HUES6 (cell line): Measurements from ENCODE around the gene ESR2.
"Not testable (repeated sequence)": the region's sequence is repeated elsewhere in the genome, so short reads cannot be mapped to it uniquely, and the experiment has no call there.

ENCODE experiments used
- H3K27ac ChIP-seq: 2 replicates; pipeline ENCODE4 v1.7.0; 2013; ENCODE audit warnings: low read depth, mild to moderate bottlenecking, low read length, inconsistent platforms
- H3K27me3 ChIP-seq: 2 replicates; pipeline ENCODE4 v1.6.1; 2013; ENCODE audit warnings: low read length; ENCODE audit not compliant: control insufficient read depth, insufficient read depth
- H3K36me3 ChIP-seq: 2 replicates; pipeline ENCODE4 v1.6.1; 2013; ENCODE audit warnings: low read length; ENCODE audit not compliant: control insufficient read depth, insufficient read depth
- H3K4me1 ChIP-seq: 2 replicates; pipeline ENCODE4 v1.6.1; 2013; ENCODE audit warnings: low read length; ENCODE audit not compliant: control insufficient read depth, insufficient read depth
- H3K4me3 ChIP-seq: 2 replicates; pipeline ENCODE4 v1.5.1; 2013; ENCODE audit warnings: low read depth, low read length
- H3K9ac ChIP-seq: one replicate; pipeline ENCODE4 v1.6.1; 2013; ENCODE audit warnings: mild to moderate bottlenecking, low read length
- H3K9me3 ChIP-seq: 2 replicates; pipeline ENCODE4 v1.6.1; 2013; ENCODE audit warnings: low read depth, low read length; ENCODE audit not compliant: control insufficient read depth, insufficient read depth

ESR2 gene

DNA sequence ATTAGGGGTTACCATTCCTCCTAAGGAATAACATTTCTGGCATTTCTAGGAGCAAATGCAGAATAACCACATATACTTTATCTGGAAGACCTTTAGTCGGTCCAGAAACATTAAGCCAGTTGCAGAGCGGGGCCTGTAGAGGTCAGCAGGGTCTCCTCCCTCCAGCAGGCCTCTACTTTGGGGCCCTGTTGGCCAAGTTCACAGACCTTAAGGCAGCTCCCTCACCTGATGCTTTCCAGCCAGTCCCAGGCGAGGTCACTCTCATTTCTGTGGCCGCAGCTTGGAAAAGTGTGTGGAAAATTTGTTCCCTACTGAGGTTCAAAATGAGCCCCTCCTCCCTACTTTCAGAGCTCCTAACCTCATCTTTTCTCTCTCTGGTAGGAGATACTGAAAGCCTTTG, 74.1 kb downstream of the ESR2 start:
- Histone ChIP-seq H3K27me3 (no peaks in the 10 kb centered on the region), H3K27ac (no peak overlapping the region), H3K9me3 (no peaks in the 10 kb centered on the region), H3K36me3 (peaks cover 93% of the 10 kb centered on the region), H3K9ac (no peak overlapping the region), H3K4me1 (no peaks in the 10 kb centered on the region), H3K4me3 (no peak overlapping the region)

DNA sequence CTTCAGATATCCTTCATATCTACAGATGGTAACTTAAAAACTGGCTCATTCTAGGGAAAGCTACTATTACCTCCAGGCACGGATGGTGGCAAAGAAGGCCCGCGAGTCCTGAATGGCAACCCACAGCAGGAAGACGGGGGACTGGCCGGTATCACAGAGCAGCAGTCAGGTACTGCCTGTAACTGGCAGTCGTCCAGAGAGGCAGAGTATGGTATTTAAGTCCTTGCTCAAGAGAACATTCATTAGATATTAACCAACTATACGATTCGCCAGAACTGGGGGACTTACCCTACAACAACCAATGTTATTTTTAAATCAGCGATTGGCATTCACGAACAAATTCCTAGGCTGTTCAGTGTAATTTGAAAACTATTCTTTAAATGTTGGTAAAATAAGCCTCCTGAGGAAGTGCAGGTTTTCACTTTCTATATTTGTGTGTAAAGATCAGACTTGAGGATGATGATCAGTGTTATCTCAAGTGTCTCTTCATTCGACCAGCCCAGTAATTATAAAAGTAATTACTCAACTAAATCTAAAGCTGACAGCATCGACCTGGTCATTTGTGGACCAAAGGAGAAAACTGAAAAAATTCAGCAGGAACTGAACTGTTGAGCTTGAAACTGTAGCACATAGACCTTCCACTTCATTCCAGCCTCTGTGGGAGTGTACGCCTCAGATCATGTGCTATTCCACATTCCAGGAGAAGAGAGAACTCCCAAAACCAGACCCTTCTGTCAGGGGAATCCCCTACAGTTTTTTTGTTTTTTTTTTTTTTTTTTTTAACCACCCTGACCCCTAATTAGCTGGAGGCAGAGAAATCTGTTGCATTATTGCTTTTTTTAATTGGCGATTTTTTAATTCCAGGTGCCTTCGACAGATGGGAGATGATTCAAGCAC, 75.6 kb downstream of the ESR2 start:
- Histone ChIP-seq H3K4me3 (no peak overlapping the region), H3K9me3 (no peaks in the 10 kb centered on the region), H3K27me3 (no peaks in the 10 kb centered on the region), H3K9ac (no peak overlapping the region), H3K4me1 (no peaks in the 10 kb centered on the region), H3K27ac (no peak overlapping the region), H3K36me3 (peaks cover 95% of the 10 kb centered on the region)

DNA sequence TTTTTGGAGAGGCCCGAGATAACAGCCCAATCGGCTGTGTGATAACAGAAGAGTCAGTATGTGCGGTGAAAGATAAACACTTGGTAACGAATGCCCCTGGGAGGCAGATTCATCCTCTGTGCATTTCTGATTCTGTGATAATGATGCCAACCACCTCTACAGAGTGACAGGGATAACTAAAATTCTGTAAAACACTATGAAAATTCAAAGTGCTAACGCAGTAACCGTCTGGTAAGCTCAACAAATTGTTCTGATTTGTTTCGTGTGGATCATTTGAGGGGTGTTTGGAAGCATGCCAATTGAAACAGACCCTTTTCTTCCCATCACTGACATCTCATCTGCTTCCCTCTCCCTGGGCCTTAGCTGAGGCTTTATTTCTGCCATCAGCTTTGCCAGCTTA, 76.3 kb downstream of the ESR2 start:
- Histone ChIP-seq H3K36me3 (peaks cover 95% of the 10 kb centered on the region), H3K27me3 (no peaks in the 10 kb centered on the region), H3K27ac (no peak overlapping the region), H3K4me3 (no peak overlapping the region), H3K9ac (no peak overlapping the region), H3K9me3 (no peaks in the 10 kb centered on the region), H3K4me1 (no peaks in the 10 kb centered on the region)

DNA sequence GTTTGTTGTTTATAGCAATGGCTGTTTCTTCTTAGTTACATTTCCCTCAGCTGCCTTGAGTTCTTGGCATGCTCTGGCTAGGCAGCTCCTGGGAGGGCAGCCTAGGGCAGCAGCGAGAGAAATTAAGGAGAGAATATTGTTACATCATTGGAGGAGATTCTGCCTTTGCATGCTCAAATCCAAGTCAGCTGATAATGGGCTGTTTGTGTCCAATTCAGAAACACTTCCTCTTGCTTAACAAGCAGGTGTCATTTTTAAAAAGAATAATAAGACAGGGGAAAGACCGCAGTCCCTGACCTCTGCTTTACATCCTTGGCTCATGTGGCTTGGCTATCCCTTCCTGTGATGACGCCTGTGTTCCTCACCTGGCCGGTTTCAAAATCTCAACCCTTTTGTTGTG, 76.9 kb downstream of the ESR2 start:
- Histone ChIP-seq H3K36me3 (peaks cover 96% of the 10 kb centered on the region), H3K9me3 (no peaks in the 10 kb centered on the region), H3K4me3 (no peak overlapping the region), H3K4me1 (no peaks in the 10 kb centered on the region), H3K27ac (no peak overlapping the region), H3K9ac (no peak overlapping the region), H3K27me3 (no peaks in the 10 kb centered on the region)

DNA sequence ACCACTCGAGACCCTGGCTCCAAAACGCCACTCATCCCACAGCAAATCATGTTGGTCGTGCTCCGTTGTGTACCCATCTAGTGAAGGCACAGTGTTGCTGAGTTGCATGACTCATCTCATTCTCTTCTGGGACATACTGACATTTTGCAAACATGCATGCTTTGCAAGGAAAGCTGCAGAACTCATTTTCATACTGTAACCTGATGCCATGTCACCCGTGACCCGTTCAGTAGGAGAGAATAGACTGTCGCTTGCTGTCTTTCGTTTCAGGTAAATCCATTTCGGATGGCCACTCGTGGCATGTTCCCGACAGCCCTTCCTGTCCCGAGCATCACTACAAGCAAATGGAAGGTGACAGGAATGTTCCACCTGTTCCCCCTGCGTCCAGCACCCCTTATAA, 78.2 kb downstream of the ESR2 start:
- Histone ChIP-seq H3K27ac (no peak overlapping the region), H3K4me1 (no peaks in the 10 kb centered on the region), H3K9ac (no peak overlapping the region), H3K36me3 (peaks cover 94% of the 10 kb centered on the region), H3K27me3 (no peaks in the 10 kb centered on the region), H3K4me3 (no peak overlapping the region), H3K9me3 (no peaks in the 10 kb centered on the region)

DNA sequence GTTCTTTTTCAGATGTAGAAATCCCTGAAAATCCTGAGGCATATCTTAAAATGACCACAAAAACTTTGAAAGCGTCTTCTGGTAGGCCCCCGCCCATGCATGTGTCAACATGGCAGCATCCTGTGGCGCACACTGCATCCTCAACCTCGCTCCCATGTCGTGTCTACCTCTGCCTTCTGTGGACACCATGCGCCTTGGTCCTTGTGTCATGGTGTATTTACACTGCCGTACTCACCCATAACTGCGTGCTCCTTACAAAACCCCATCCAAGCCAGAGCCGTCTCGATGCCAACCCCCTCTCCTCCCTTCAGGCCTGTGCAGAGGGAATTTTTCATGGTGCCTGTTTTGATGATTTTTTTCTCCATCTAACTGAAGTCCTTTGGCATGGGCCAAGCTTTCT, 78.9 kb downstream of the ESR2 start:
- Histone ChIP-seq H3K9ac (no peak overlapping the region), H3K27ac (no peak overlapping the region), H3K36me3 (peaks cover 93% of the 10 kb centered on the region)

DNA sequence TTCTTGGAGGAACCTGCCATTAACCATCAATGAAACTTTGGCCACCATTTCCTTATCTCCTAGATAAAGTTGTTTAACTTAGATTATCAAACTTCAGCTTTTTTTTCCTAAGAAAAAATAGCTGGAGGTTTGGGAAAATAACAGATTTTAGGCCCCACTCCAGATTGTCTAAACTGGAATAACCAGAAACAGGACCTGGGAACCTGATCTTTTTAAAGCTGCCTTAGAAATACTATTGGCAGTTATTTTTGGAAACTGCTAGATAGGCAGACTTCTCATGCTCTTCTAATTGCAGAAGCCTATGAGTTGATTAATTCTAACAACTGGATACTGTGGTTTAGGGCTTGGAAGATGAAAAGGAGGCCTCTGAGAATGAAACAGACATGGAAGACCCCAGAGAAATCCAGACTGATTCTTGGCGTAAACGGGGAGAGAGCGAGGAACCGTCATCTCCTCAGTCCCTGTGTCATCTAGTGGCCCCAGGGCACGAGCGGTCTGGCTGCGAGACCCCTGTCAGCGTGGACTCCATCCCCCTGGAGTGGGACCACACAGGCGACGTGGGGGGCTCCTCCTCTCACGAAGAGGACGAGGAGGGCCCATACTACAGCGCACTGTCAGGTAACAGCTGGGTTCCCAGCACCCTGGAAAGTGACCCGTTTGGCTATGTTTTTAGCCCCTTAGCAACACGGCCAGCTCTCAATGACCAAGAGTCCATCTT, 80.2 kb downstream of the ESR2 start:
- no peak overlapping the region for H3K4me3 ChIP-seq
- H3K9ac ChIP-seq: no peak overlapping the region
- H3K36me3 ChIP-seq: peaks cover 93% of the 10 kb centered on the region
- H3K9me3 ChIP-seq: no peaks in the 10 kb centered on the region
- H3K4me1 ChIP-seq: no peaks in the 10 kb centered on the region
- H3K27ac ChIP-seq: no peak overlapping the region
- no peaks in the 10 kb centered on the region for H3K27me3 ChIP-seq

More for the DNA sequence above, 78.9 kb downstream of the ESR2 start:
- Histone ChIP-seq H3K4me3 (no peak overlapping the region), H3K4me1 (no peaks in the 10 kb centered on the region), H3K9me3 (no peaks in the 10 kb centered on the region), H3K27me3 (no peaks in the 10 kb centered on the region)

DNA sequence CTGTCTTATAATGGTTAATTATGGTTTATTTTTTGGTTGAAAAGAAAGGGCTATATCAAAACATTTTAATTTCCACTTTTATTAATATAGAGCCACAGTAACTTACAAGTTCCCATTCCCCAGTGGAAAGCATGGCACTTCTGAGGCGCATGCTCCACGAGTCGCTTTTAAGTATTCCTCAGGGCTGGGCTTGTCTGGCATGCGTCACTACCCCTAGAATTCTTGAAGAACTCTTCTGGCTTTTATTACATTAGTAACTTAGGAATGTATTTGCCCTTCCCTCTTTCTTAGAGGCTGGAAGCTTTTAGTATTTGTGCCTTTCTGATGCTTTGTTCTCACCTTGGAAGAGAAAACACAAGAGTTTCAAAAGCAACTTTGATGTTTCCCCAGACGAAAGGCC, 81.1 kb downstream of the ESR2 start:
- no peaks in the 10 kb centered on the region for H3K27me3 ChIP-seq
- peaks cover 94% of the 10 kb centered on the region for H3K36me3 ChIP-seq
- H3K27ac ChIP-seq: no peak overlapping the region
- H3K9me3 ChIP-seq: no peaks in the 10 kb centered on the region
- no peak overlapping the region for H3K9ac ChIP-seq
- H3K4me1 ChIP-seq: no peaks in the 10 kb centered on the region
- no peak overlapping the region for H3K4me3 ChIP-seq

DNA sequence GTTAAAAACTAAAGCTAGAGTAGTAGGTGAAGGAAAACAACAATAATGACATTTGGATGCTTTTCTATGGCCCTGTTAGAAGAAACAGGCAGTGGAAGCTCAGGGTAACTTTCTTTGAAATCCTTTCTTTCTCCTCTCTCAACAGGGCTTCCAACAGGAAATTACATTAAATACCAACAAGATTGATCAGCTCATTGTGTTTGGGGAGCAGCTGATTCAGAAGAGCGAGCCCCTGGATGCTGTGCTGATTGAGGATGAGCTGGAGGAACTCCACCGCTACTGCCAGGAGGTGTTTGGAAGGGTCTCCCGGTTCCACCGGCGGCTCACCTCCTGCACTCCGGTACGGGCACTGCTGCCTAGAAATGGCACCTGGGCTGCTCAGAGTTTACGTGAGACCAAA, 81.5 kb downstream of the ESR2 start:
- Histone ChIP-seq H3K9me3 (no peaks in the 10 kb centered on the region), H3K27ac (no peak overlapping the region), H3K27me3 (no peaks in the 10 kb centered on the region), H3K4me3 (no peak overlapping the region), H3K4me1 (no peaks in the 10 kb centered on the region), H3K9ac (no peak overlapping the region), H3K36me3 (peaks cover 93% of the 10 kb centered on the region)

DNA sequence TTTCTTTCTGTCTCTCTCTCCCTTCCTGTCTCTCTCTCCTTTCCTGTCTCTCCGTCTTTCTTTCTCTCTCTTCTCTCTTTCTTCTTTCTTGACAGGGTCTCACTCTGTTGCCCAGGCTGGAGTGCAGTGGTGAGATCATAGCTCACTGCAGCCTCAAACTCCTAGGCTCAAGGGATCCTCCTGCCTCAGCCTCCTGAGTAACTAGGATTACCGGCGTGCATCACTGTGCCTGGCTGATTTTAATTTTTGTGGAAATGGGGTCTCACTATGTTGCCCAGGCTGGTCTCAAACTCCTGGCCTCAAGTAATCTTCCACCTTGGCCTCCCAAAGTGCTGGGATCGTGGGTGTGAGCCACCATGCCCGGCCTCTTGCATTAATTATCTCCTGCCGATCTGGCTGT, 83.3 kb downstream of the ESR2 start:
- H3K36me3 ChIP-seq: peaks cover 77% of the 10 kb centered on the region
- H3K27ac ChIP-seq, H3K9me3 ChIP-seq, H3K27me3 ChIP-seq, H3K9ac ChIP-seq, H3K4me1 ChIP-seq, H3K4me3 ChIP-seq: not testable (repeated sequence)

DNA sequence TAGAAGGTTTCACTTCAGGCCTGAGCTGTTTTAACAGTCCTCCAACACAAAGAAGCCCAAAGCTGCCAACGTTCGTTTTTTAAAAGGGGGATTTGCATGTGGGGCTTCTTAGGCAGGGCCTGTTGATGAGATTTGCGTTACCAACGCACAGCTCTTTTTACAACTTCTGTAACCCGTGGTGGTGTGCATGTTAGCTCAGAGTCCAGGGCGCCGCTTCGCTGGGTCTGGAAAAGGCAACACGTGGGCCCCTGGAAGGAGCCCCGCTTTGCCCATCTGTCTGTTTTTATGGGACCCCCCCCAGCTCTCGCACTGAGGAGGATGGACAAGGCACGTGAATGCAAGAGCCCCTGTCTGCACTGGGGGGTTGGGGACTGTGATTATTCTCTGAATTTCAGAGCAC, 84.0 kb downstream of the ESR2 start:
- Histone ChIP-seq H3K9me3 (no peaks in the 10 kb centered on the region), H3K4me3 (no peak overlapping the region), H3K36me3 (peaks cover 70% of the 10 kb centered on the region), H3K4me1 (no peaks in the 10 kb centered on the region), H3K9ac (no peak overlapping the region), H3K27ac (no peak overlapping the region), H3K27me3 (no peaks in the 10 kb centered on the region)
